Measurements from ENCODE around the gene PLD1.

Gene PLD1

GRCh38 chr3:171783086-171783485 lies 27.2 kb downstream of the PLD1 start:
- H3K36me3 ChIP-seq (ENCODE audit: low read depth): no peaks in the 10 kb centered on the region
- no peak for DNase-seq (ENCODE audit: low spot score)
- no peak for ATAC-seq (ENCODE audit: low read depth)

GRCh38 chr3:171782617-171783016 lies 27.7 kb downstream of the PLD1 start:
- TF ChIP-seq CTCF (IDR thresholded peaks at IDR 0.05; ENCODE audit: poor library complexity, severe bottlenecking): no peak
- Histone ChIP-seq H3K36me3 (ENCODE audit: low read depth) (no peaks in the 10 kb centered on the region), H3K9me3 (ENCODE audit: severe bottlenecking) (no peaks in the 10 kb centered on the region), H3K4me3 (ENCODE audit: severe bottlenecking) (no peak overlapping the region), H3K27ac (ENCODE audit: poor library complexity, severe bottlenecking) (no peak overlapping the region), H3K4me1 (ENCODE audit: insufficient read depth, poor library complexity, severe bottlenecking) (peaks cover 3% of the 10 kb centered on the region), H3K27me3 (ENCODE audit: insufficient read depth, poor library complexity, severe bottlenecking) (no peaks in the 10 kb centered on the region)
- no peak for DNase-seq (ENCODE audit: low spot score)
- no peak for ATAC-seq (ENCODE audit: low read depth)

More at GRCh38 chr3:171783086-171783485, 27.2 kb downstream of the PLD1 start:
- no peak overlapping the region for H3K4me3 ChIP-seq (ENCODE audit: severe bottlenecking)
- no peaks in the 10 kb centered on the region for H3K9me3 ChIP-seq (ENCODE audit: severe bottlenecking)
- no peak overlapping the region for H3K27ac ChIP-seq (ENCODE audit: poor library complexity, severe bottlenecking)
- TF ChIP-seq CTCF (IDR thresholded peaks at IDR 0.05; ENCODE audit: poor library complexity, severe bottlenecking): no peak
- H3K27me3 ChIP-seq (ENCODE audit: insufficient read depth, poor library complexity, severe bottlenecking): no peaks in the 10 kb centered on the region
- no peaks in the 10 kb centered on the region for H3K4me1 ChIP-seq (ENCODE audit: insufficient read depth, poor library complexity, severe bottlenecking)

DNA sequence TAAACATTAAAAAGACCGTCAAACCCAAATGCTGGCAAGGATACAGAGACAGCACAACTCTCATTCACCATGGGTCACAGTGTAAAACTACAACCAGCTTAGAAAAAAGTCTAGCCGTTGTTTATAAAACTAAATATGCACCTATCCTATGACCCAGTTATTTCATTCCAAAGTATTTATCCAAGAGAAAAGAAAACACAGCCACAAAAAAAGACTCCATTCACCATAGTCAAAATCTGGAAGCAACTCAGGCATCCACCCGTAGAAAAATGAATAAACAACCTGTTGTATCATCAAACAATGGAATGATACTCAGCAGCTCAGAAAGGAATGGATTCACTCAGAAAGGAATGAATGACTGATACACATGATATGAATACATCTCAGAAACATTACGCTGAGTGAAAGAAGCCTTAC lies 28.6 kb downstream of the PLD1 start:
- no peak for TF ChIP-seq CTCF (IDR thresholded peaks at IDR 0.05; ENCODE audit: poor library complexity, severe bottlenecking)
- H3K27me3 ChIP-seq (ENCODE audit: insufficient read depth, poor library complexity, severe bottlenecking): no peaks in the 10 kb centered on the region
- H3K36me3 ChIP-seq (ENCODE audit: low read depth): no peaks in the 10 kb centered on the region
- no peak overlapping the region for H3K27ac ChIP-seq (ENCODE audit: poor library complexity, severe bottlenecking)
- H3K9me3 ChIP-seq (ENCODE audit: severe bottlenecking): no peaks in the 10 kb centered on the region
- ATAC-seq (ENCODE audit: low read depth) (no peak), DNase-seq (ENCODE audit: low spot score) (no peak)
- peaks cover 12% of the 10 kb centered on the region for H3K4me1 ChIP-seq (ENCODE audit: insufficient read depth, poor library complexity, severe bottlenecking)
- no peak overlapping the region for H3K4me3 ChIP-seq (ENCODE audit: severe bottlenecking)

GRCh38 chr3:171778493-171778892 lies 31.8 kb downstream of the PLD1 start:
- H3K27me3 ChIP-seq (ENCODE audit: insufficient read depth, poor library complexity, severe bottlenecking): no peaks in the 10 kb centered on the region
- DNase-seq (ENCODE audit: low spot score) (no peak), ATAC-seq (ENCODE audit: low read depth) (no peak)
- H3K9me3 ChIP-seq (ENCODE audit: severe bottlenecking): no peaks in the 10 kb centered on the region
- H3K4me3 ChIP-seq (ENCODE audit: severe bottlenecking): no peak overlapping the region
- H3K4me1 ChIP-seq (ENCODE audit: insufficient read depth, poor library complexity, severe bottlenecking): peaks cover 14% of the 10 kb centered on the region
- no peak for TF ChIP-seq CTCF (IDR thresholded peaks at IDR 0.05; ENCODE audit: poor library complexity, severe bottlenecking)
- H3K27ac ChIP-seq (ENCODE audit: poor library complexity, severe bottlenecking): no peak overlapping the region
- H3K36me3 ChIP-seq (ENCODE audit: low read depth): no peaks in the 10 kb centered on the region

- H3K4me1 ChIP-seq (ENCODE audit: insufficient read depth, poor library complexity, severe bottlenecking): peaks cover 14% of the 10 kb centered on the region
- H3K36me3 ChIP-seq (ENCODE audit: low read depth): no peaks in the 10 kb centered on the region
- H3K27ac ChIP-seq (ENCODE audit: poor library complexity, severe bottlenecking): peak overlapping the region; percentile 38
- H3K4me3 ChIP-seq (ENCODE audit: severe bottlenecking): no peak overlapping the region
- ATAC-seq (ENCODE audit: low read depth) (no peak), DNase-seq (ENCODE audit: low spot score) (no peak)
- no peaks in the 10 kb centered on the region for H3K9me3 ChIP-seq (ENCODE audit: severe bottlenecking)
- H3K27me3 ChIP-seq (ENCODE audit: insufficient read depth, poor library complexity, severe bottlenecking): no peaks in the 10 kb centered on the region
- no peak for TF ChIP-seq CTCF (IDR thresholded peaks at IDR 0.05; ENCODE audit: poor library complexity, severe bottlenecking)
Measured at GRCh38 chr3:171777596-171777995, 32.7 kb downstream of the PLD1 start.
